Left lung (tissue), 10 donors: ENCODE data around the gene SORCS3. TPM values are rescaled to one million over a fixed set of nuclear protein-coding genes. Genes with fewer than 3 reads are reported as not detected.

ENCODE experiments used
- ATAC-seq: fragments of 200-7000 bp; cut with Tn5 transposase; one replicate; pipeline ENCODE4 v1.9.1; 2020; ENCODE audit warnings: moderate library complexity
- DNase-seq, 4 donors: peaks; one replicate each; pipeline ENCODE4 v3.0.0-alpha.2; 2013 to 2020
- H3K27ac ChIP-seq, 2 donors: fragments of 200-600 bp; sonication (generic) in 1 of 2; one replicate each; pipeline versions ENCODE4 v1.5.0 to v1.8.0; 2020 to 2021
- H3K27me3 ChIP-seq, 2 donors: fragments of 200-600 bp; sonication (generic) in 1 of 2; one replicate each; pipeline versions ENCODE4 v1.5.0 to v1.8.0; 2020 to 2021
- H3K36me3 ChIP-seq, 2 donors: fragments of 200-600 bp; sonication (generic) in 1 of 2; one replicate each; pipeline versions ENCODE4 v1.5.0 to v1.8.0; 2020 to 2021
- H3K4me1 ChIP-seq, 2 donors: fragments of 200-600 bp; one replicate each; pipeline ENCODE4 v1.8.0; 2021
- H3K4me3 ChIP-seq, 2 donors: fragments of 200-600 bp; sonication (generic) in 1 of 2; one replicate each; pipeline versions ENCODE4 v1.5.0 to v1.8.0; 2020 to 2021; ENCODE audit warnings: mild to moderate bottlenecking in 1 of 2
- H3K9me3 ChIP-seq, 2 donors: fragments of 200-600 bp; sonication (generic) in 1 of 2; one replicate each; pipeline versions ENCODE4 v1.5.0 to v1.8.0; 2020 to 2021
- CTCF ChIP-seq, 2 donors: fragments of 200-600 bp; sonication (generic) in 1 of 2; IDR thresholded peaks; one replicate each; pipeline versions ENCODE4 v1.5.0 to v1.8.0; 2021; ENCODE audit warnings: antibody characterized with exemption in 2 of 2
- intact Hi-C, 2 donors: fragments of 100-400 bp; cut with DNase I; formaldehyde crosslinking; loops; one replicate each; pipeline versions ENCODE4 v1.11.2 to v1.14.2; 2022
- polyA plus RNA-seq, 6 donors: library from polyadenylated mRNA; unstranded; fragments of 120-200 nt; gene quantifications; one replicate each; pipeline ENCODE4 v1.2.1, GENCODE V29; 2013; ENCODE audit not compliant: insufficient read length in 6 of 6
- total RNA-seq, 2 donors: library from RNA; stranded (reverse); fragmentation: NEBNext Ultra II Directional; extraction: Animal tissue kit (Norgen Biotek cat#: 25700); gene quantifications; one replicate each; pipeline ENCODE4 v1.2.1, GENCODE V29; 2021
- donor health status: DM: no; HTN: yes; CAD: no.
- donor health status: DM: no; HTN: no; CAD: no.

The SORCS3 gene
- total and polyA plus RNA-seq, 8 donors: 0.05 to 0.24 (median 0.06) TPM; not detected in 2

GRCh38 chr10:105192861-105193260 is 551.8 kb downstream of the SORCS3 start:
- no peaks in the 10 kb centered on the region for H3K36me3 ChIP-seq
- H3K27me3 ChIP-seq: no peaks in the 10 kb centered on the region
- no peaks in the 10 kb centered on the region for H3K9me3 ChIP-seq
- no peak overlapping the region for H3K27ac ChIP-seq
- no peak overlapping the region for H3K4me3 ChIP-seq
- intact Hi-C loops: no loop called here
- TF ChIP-seq CTCF (IDR thresholded peaks at IDR 0.05): no peak
- no peak for DNase-seq
- H3K4me1 ChIP-seq: no peaks in the 10 kb centered on the region
- ATAC-seq: no peak

GRCh38 chr10:105195831-105196230 is 554.7 kb downstream of the SORCS3 start:
- H3K27me3 ChIP-seq: no peaks in the 10 kb centered on the region
- H3K9me3 ChIP-seq: no peaks in the 10 kb centered on the region
- peak in 1 of 4 donors; percentile 32 for DNase-seq

GRCh38 chr10:105197598-105198364 is 556.7 kb downstream of the SORCS3 start:
- DNase-seq: no peak
- TF ChIP-seq CTCF (IDR thresholded peaks at IDR 0.05): no peak
- intact Hi-C loops: no loop called here
- Histone ChIP-seq H3K27me3 (no peaks in the 10 kb centered on the region), H3K36me3 (no peaks in the 10 kb centered on the region), H3K4me1 (no peaks in the 10 kb centered on the region), H3K9me3 (no peaks in the 10 kb centered on the region), H3K4me3 (no peak overlapping the region), H3K27ac (no peak overlapping the region)
- no peak for ATAC-seq

More at GRCh38 chr10:105195831-105196230, 554.7 kb downstream of the SORCS3 start:
- no peaks in the 10 kb centered on the region for H3K36me3 ChIP-seq
- intact Hi-C loops: no loop called here
- H3K27ac ChIP-seq: no peak overlapping the region
- no peak for ATAC-seq
- H3K4me3 ChIP-seq: no peak overlapping the region
- TF ChIP-seq CTCF (IDR thresholded peaks at IDR 0.05): no peak
- H3K4me1 ChIP-seq: no peaks in the 10 kb centered on the region

GRCh38 chr10:105206616-105207015 is 565.5 kb downstream of the SORCS3 start:
- intact Hi-C loops: no loop called here
- ATAC-seq: no peak
- H3K27ac ChIP-seq: no peak overlapping the region
- H3K4me3 ChIP-seq: no peak overlapping the region
- no peak for TF ChIP-seq CTCF (IDR thresholded peaks at IDR 0.05)
- H3K4me1 ChIP-seq: no peaks in the 10 kb centered on the region
- no peak for DNase-seq
- no peaks in the 10 kb centered on the region for H3K27me3 ChIP-seq
- no peaks in the 10 kb centered on the region for H3K36me3 ChIP-seq
- H3K9me3 ChIP-seq: no peaks in the 10 kb centered on the region

GRCh38 chr10:105207476-105207995 is 566.4 kb downstream of the SORCS3 start:
- TF ChIP-seq CTCF (IDR thresholded peaks at IDR 0.05): no peak
- intact Hi-C loops: no loop called here

More at GRCh38 chr10:105207476-105207995, 566.4 kb downstream of the SORCS3 start:
- Histone ChIP-seq H3K4me1 (no peaks in the 10 kb centered on the region), H3K27me3 (no peaks in the 10 kb centered on the region), H3K4me3 (no peak overlapping the region), H3K36me3 (no peaks in the 10 kb centered on the region), H3K27ac (no peak overlapping the region), H3K9me3 (no peaks in the 10 kb centered on the region)
- DNase-seq (no peak), ATAC-seq (no peak)
